CD4-positive, alpha-beta T cell treated with Interleukin-12 subunit alpha and Interleukin-12 subunit beta, for 1 hour (primary cell): ENCODE results near the gene ADH1B.
"Not testable (repeated sequence)": the region's sequence is repeated elsewhere in the genome, so short reads cannot be mapped to it uniquely, and the experiment has no call there.

Experiments
- DNase-seq: peaks from one replicate; pipeline ENCODE4 v3.0.0-alpha.2; 2020

Gene ADH1B

GRCh38 chr4:99323756-99324155 is 2.6 kb upstream of the ADH1B start:
- no peak for DNase-seq

GRCh38 chr4:99317811-99318210 is 3.4 kb downstream of the ADH1B start:
- DNase-seq: not testable (repeated sequence)

GRCh38 chr4:99317354-99317753 is 3.8 kb downstream of the ADH1B start:
- DNase-seq: no peak

- DNase-seq: no peak
These were observed 5.4 kb downstream of the ADH1B start for GRCh38 chr4:99315839-99316238.

GRCh38 chr4:99314211-99314610 is 7.0 kb downstream of the ADH1B start:
- no peak for DNase-seq

- no peak for DNase-seq
These were observed 10.8 kb downstream of the ADH1B start for GRCh38 chr4:99310389-99310788.

- no peak for DNase-seq
These were observed 15.4 kb downstream of the ADH1B start for GRCh38 chr4:99305638-99306400.

- DNase-seq: no peak
These were observed 19.6 kb downstream of the ADH1B start for GRCh38 chr4:99301376-99302164.

- no peak for DNase-seq
These were observed 20.3 kb downstream of the ADH1B start for GRCh38 chr4:99300934-99301333.

GRCh38 chr4:99293357-99293756 is 27.8 kb downstream of the ADH1B start:
- DNase-seq: no peak

- no peak for DNase-seq
These were observed 30.1 kb downstream of the ADH1B start, which contains the start of gene ADH1A for GRCh38 chr4:99290848-99291786. Gene ADH1A, minus strand, starts transcription at chr4:99290985. Its CDS starts 71 bp downstream, at chr4:99290914.

GRCh38 chr4:99285387-99285786 is 35.8 kb downstream of the ADH1B start:
- DNase-seq: no peak

GRCh38 chr4:99282731-99283130 is 38.5 kb downstream of the ADH1B start:
- DNase-seq: no peak

GRCh38 chr4:99281261-99281660 is 39.9 kb downstream of the ADH1B start:
- no peak for DNase-seq

GRCh38 chr4:99276417-99276816 is 44.8 kb downstream of the ADH1B start:
- no peak for DNase-seq

GRCh38 chr4:99275885-99276284 is 45.3 kb downstream of the ADH1B start:
- DNase-seq: no peak

GRCh38 chr4:99275050-99275449 is 46.2 kb downstream of the ADH1B start:
- no peak for DNase-seq

GRCh38 chr4:99273704-99274103 is 47.5 kb downstream of the ADH1B start:
- no peak for DNase-seq

GRCh38 chr4:99264927-99265326 is 56.3 kb downstream of the ADH1B start:
- no peak for DNase-seq
